HG03135 (cell line): ENCODE results near the gene ENOX1.
"Not testable (repeated sequence)": the region's sequence is repeated elsewhere in the genome, so short reads cannot be mapped to it uniquely, and the experiment has no call there.

Experiments used
- ATAC-seq: cut with Tn5 transposase; IDR thresholded peaks from one replicate; pipeline ENCODE4 v1.9.1; 2021; ENCODE audit warnings: mild to moderate bottlenecking, moderate library complexity; ENCODE audit not compliant: unreplicated experiment

The ENOX1 gene

GRCh38 chr13:43363156-43363953 is 423.4 kb downstream of the ENOX1 start:
- no peak for ATAC-seq

GRCh38 chr13:43362556-43362955 is 424.2 kb downstream of the ENOX1 start:
- no peak for ATAC-seq

GRCh38 chr13:43360892-43361610 is 425.7 kb downstream of the ENOX1 start:
- ATAC-seq = no peak

GRCh38 chr13:43360171-43360570 is 426.6 kb downstream of the ENOX1 start:
- ATAC-seq = no peak

GRCh38 chr13:43359536-43359935 is 427.2 kb downstream of the ENOX1 start:
- no peak for ATAC-seq

- ATAC-seq = no peak
These were observed 429.2 kb downstream of the ENOX1 start for GRCh38 chr13:43357564-43357963.

GRCh38 chr13:43356567-43356966 is 430.2 kb downstream of the ENOX1 start:
- ATAC-seq = no peak

- no peak for ATAC-seq
These were observed 431.0 kb downstream of the ENOX1 start for GRCh38 chr13:43355774-43356173.

GRCh38 chr13:43354153-43354945 is 432.4 kb downstream of the ENOX1 start:
- no peak for ATAC-seq

GRCh38 chr13:43353631-43354030 is 433.1 kb downstream of the ENOX1 start:
- no peak for ATAC-seq

- ATAC-seq = not testable (repeated sequence)
These were observed 435.2 kb downstream of the ENOX1 start for GRCh38 chr13:43351612-43352011.

- no peak for ATAC-seq
These were observed 438.4 kb downstream of the ENOX1 start for GRCh38 chr13:43348397-43348796.

- ATAC-seq = no peak
These were observed 438.9 kb downstream of the ENOX1 start for GRCh38 chr13:43347877-43348276.

- no peak for ATAC-seq
These were observed 440.3 kb downstream of the ENOX1 start for GRCh38 chr13:43346427-43346826.

- ATAC-seq = no peak
These were observed 443.1 kb downstream of the ENOX1 start for GRCh38 chr13:43343645-43344044.

GRCh38 chr13:43339805-43340550 is 446.8 kb downstream of the ENOX1 start:
- no peak for ATAC-seq

- ATAC-seq = no peak
These were observed 447.5 kb downstream of the ENOX1 start for GRCh38 chr13:43339145-43339804.

GRCh38 chr13:43335764-43336163 is 451.0 kb downstream of the ENOX1 start:
- no peak for ATAC-seq

- ATAC-seq = no peak
These were observed 453.6 kb downstream of the ENOX1 start for GRCh38 chr13:43333176-43333575.

- ATAC-seq = no peak
These were observed 455.1 kb downstream of the ENOX1 start for GRCh38 chr13:43331672-43332071.
